Progenitor cell of endocrine pancreas (in vitro differentiated cells): ENCODE data around the gene AGGF1. TPM values are rescaled to one million over a fixed set of nuclear protein-coding genes. Genes with fewer than 3 reads are reported as not detected.

Source experiments
- DNase-seq: peaks from one replicate; pipeline ENCODE4 v3.0.0; 2021; ENCODE audit warnings: low spot score; ENCODE audit not compliant: unreplicated experiment
- H3K27ac Mint-ChIP-seq: 2 replicates; pipeline ENCODE4 v1.8.0; 2021; ENCODE audit warnings: mild to moderate bottlenecking, moderate library complexity, mixed read lengths
- H3K27me3 Mint-ChIP-seq: 2 replicates; pipeline ENCODE4 v1.8.0; 2021; ENCODE audit warnings: mixed read lengths
- H3K36me3 Mint-ChIP-seq: 2 replicates; pipeline ENCODE4 v1.8.0; 2022; ENCODE audit warnings: mixed read lengths; ENCODE audit not compliant: insufficient read depth
- H3K4me1 Mint-ChIP-seq: 2 replicates; pipeline ENCODE4 v1.8.0; 2021; ENCODE audit warnings: low read depth, mixed read lengths
- H3K4me3 Mint-ChIP-seq: 2 replicates; pipeline ENCODE4 v1.8.0; 2021; ENCODE audit warnings: low read depth, mild to moderate bottlenecking, moderate library complexity, mixed read lengths
- H3K9me3 Mint-ChIP-seq: 2 replicates; pipeline ENCODE4 v1.8.0; 2021; ENCODE audit warnings: low read depth, mixed read lengths
- CTCF ChIP-seq: fragments of 200-600 bp; sonication (generic); IDR thresholded peaks from one replicate; pipeline ENCODE4 v1.5.0; 2021; ENCODE audit warnings: antibody characterized with exemption, mild to moderate bottlenecking; ENCODE audit not compliant: unreplicated experiment
- total RNA-seq: library from RNA; stranded (reverse); gene quantifications from 2 replicates; pipeline ENCODE4 v1.2.1, GENCODE V29; 2021

Gene AGGF1
- total RNA-seq, 1 donor from 2014 or later = 26.3 TPM

GRCh38 chr5:77087484-77088261 lies 57.5 kb downstream of the AGGF1 start:
- peak; percentile 12 for DNase-seq
- TF ChIP-seq CTCF = no peak
- Mint-ChIP-seq H3K9me3 (peaks cover 9% of the 10 kb centered on the region), H3K36me3 (peaks cover 30% of the 10 kb centered on the region), H3K4me3 (peak overlapping the region; percentile 96), H3K27ac (peak overlapping the region; percentile 100), H3K27me3 (no peaks in the 10 kb centered on the region), H3K4me1 (peaks cover 17% of the 10 kb centered on the region)

- DNase-seq = no peak
- H3K27ac Mint-ChIP-seq = no peak overlapping the region
- H3K27me3 Mint-ChIP-seq = no peaks in the 10 kb centered on the region
- peaks cover 16% of the 10 kb centered on the region for H3K36me3 Mint-ChIP-seq
- no peak overlapping the region for H3K4me3 Mint-ChIP-seq
- no peaks in the 10 kb centered on the region for H3K4me1 Mint-ChIP-seq
- no peak for TF ChIP-seq CTCF
- no peaks in the 10 kb centered on the region for H3K9me3 Mint-ChIP-seq
Measured at GRCh38 chr5:77095189-77095588, 65.0 kb downstream of the AGGF1 start.

GRCh38 chr5:77101298-77101697 lies 71.1 kb downstream of the AGGF1 start:
- Mint-ChIP-seq H3K27me3 (no peaks in the 10 kb centered on the region), H3K27ac (no peak overlapping the region), H3K4me3 (no peak overlapping the region), H3K4me1 (no peaks in the 10 kb centered on the region), H3K9me3 (peaks cover 3% of the 10 kb centered on the region), H3K36me3 (peaks cover 12% of the 10 kb centered on the region)
- no peak for DNase-seq
- TF ChIP-seq CTCF = no peak

- no peak for TF ChIP-seq CTCF
- H3K9me3 Mint-ChIP-seq = peaks cover 5% of the 10 kb centered on the region
- no peak overlapping the region for H3K27ac Mint-ChIP-seq
Measured at GRCh38 chr5:77102549-77102948, 72.3 kb downstream of the AGGF1 start.

GRCh38 chr5:77103457-77103856 lies 73.3 kb downstream of the AGGF1 start:
- Mint-ChIP-seq H3K27ac (no peak overlapping the region), H3K9me3 (peaks cover 5% of the 10 kb centered on the region), H3K4me3 (no peak overlapping the region), H3K4me1 (no peaks in the 10 kb centered on the region), H3K27me3 (no peaks in the 10 kb centered on the region), H3K36me3 (peaks cover 21% of the 10 kb centered on the region)
- no peak for DNase-seq
- TF ChIP-seq CTCF = no peak

More at GRCh38 chr5:77102549-77102948, 72.3 kb downstream of the AGGF1 start:
- no peaks in the 10 kb centered on the region for H3K27me3 Mint-ChIP-seq
- peaks cover 21% of the 10 kb centered on the region for H3K36me3 Mint-ChIP-seq
- no peaks in the 10 kb centered on the region for H3K4me1 Mint-ChIP-seq
- DNase-seq = no peak
- no peak overlapping the region for H3K4me3 Mint-ChIP-seq
